Fibroblast of pulmonary artery (primary cell): Measurements from ENCODE around the gene TTC7B.
A peak's percentile ranks its signal among the peaks of the same experiment; 100 is the strongest.

Experiments used
- DNase-seq: peaks from one replicate; pipeline ENCODE4 v3.0.0-alpha.2; 2010; ENCODE audit warnings: low read depth
- H3K4me3 ChIP-seq: replicated peaks from 2 replicates; pipeline ENCODE4 v1.5.1; 2011; ENCODE audit warnings: low read depth, mild to moderate bottlenecking, control low read depth, low read length, moderate library complexity
- CTCF ChIP-seq: IDR thresholded peaks from 2 replicates; pipeline ENCODE4 v1.5.1; 2011; ENCODE audit warnings: mild to moderate bottlenecking, control low read depth, low read length, inconsistent platforms; ENCODE audit errors: missing control alignments

The TTC7B gene

GRCh38 chr14:90699016-90699415 is 117.2 kb downstream of the TTC7B start:
- no peak overlapping the region for H3K4me3 ChIP-seq
- no peak for DNase-seq
- no peak for TF ChIP-seq CTCF

- DNase-seq = peak; percentile 74
- H3K4me3 ChIP-seq = no peak overlapping the region
- TF ChIP-seq CTCF = no peak
Observed at GRCh38 chr14:90698379-90698869, 117.8 kb downstream of the TTC7B start.

GRCh38 chr14:90697577-90698206 is 118.5 kb downstream of the TTC7B start:
- TF ChIP-seq CTCF = peak; percentile 98
- peak; percentile 83 for DNase-seq
- H3K4me3 ChIP-seq = no peak overlapping the region

- no peak for DNase-seq
- H3K4me3 ChIP-seq = no peak overlapping the region
- no peak for TF ChIP-seq CTCF
Observed at GRCh38 chr14:90697132-90697531, 119.1 kb downstream of the TTC7B start.

GRCh38 chr14:90696720-90697119 is 119.5 kb downstream of the TTC7B start:
- no peak for TF ChIP-seq CTCF
- DNase-seq = no peak
- H3K4me3 ChIP-seq = no peak overlapping the region

- no peak overlapping the region for H3K4me3 ChIP-seq
- DNase-seq = no peak
- TF ChIP-seq CTCF = no peak
Observed at GRCh38 chr14:90695997-90696660, 120.1 kb downstream of the TTC7B start.
